CD4-positive, alpha-beta T cell treated with Interleukin-2 at 100 ng/mL for 4 hours (primary cell): ENCODE data around the gene REM1.
"Not testable (repeated sequence)": the region's sequence is repeated elsewhere in the genome, so short reads cannot be mapped to it uniquely, and the experiment has no call there.

Experiments used
- DNase-seq: peaks from one replicate; pipeline ENCODE4 v3.0.0-alpha.2; 2020; ENCODE audit warnings: low spot score

The REM1 gene, protein sequence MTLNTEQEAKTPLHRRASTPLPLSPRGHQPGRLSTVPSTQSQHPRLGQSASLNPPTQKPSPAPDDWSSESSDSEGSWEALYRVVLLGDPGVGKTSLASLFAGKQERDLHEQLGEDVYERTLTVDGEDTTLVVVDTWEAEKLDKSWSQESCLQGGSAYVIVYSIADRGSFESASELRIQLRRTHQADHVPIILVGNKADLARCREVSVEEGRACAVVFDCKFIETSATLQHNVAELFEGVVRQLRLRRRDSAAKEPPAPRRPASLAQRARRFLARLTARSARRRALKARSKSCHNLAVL

DNA sequence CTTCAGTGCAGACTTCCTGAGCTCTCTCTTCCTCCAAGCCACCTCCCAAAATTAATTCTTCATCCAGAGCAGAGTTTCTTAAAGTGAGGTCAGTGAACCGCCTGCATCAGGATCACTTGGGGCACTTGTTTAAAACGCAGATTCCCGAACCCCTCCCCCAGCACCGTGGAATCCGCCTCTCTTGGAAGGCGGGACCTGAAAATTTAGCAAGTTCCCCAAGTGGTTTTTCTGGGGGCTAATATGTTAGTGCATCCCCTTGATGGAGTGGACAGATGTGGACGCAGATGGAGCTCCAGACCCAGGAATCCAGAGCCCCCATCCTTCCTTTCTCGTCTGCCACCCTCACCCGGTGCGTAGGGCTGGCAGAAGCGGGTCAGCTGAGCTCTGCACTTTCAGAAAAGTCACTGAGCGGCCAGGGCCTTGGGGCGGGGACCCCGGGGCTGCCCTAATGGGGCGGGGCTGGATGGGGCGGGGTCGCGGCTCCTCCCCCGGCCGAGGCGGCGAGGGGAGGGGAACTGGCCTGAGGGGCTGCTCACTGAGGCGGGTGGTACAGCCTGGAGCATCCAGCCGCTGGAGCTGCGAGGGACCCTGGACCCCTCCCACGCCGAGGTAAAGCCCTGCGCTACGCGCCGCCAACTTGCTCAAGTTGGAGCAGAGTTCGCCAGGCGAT lies at the start of gene REM1, which contains the start of gene DEFB124:
Gene REM1, plus strand, starts transcription at position 531 of the 670 bp plus-strand sequence. CDS start 1,158 bp downstream, outside the sequence.
Gene DEFB124, minus strand, starts transcription at position 370 of the 670 bp plus-strand sequence. CDS start 2,114 bp downstream, outside the sequence.
- DNase-seq: no peak

DNA sequence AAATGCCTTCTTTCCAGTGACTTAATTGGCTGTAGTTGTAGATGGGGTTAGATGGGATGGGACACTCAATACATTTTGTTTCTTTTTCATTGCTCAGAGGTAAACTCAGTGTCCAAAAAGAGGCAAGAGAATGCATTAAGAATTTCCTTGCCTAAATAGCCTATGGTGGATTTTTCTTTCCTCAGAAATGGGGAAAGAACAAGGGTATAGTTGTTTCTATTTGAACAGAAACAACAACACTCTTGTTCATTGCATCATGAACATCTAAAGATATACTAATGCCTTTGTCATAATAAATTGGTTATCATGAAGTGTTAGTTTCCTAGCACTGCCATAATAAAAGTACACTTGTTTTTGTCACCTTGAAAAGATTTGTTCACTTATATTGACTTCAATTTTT lies 49.3 kb upstream of the REM1 start:
- no peak for DNase-seq

DNA sequence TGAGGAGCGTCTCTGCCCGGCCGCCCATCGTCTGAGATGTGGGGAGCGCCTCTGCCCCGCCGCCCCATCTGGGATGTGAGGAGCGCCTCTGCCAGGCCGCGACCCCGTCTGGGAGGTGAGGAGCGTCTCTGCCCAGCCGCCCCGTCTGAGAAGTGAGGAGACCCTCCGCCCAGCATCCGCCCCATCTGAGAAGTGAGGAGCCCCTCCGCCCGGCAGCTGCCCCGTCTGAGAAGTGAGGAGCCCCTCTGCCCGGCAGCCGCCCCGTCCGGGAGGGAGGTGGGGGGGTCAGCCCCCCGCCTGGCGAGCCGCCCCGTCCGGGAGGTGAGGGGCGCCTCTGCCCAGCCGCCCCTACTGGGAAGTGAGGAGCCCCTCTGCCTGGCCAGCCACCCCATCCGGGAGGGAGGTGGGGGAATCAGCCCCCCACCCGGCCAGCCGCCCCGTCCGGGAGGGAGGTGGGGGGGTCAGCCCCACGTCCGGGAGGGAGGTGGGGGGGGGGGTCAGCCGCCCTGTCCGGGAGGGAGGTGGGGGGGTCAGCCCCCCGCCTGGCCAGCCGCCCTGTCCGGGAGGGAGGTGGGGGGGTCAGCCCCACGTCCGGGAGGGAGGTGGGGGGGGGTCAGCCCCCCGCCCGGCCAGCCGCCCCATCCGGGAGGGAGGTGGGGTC lies 48.1 kb upstream of the REM1 start:
- not testable (repeated sequence) for DNase-seq

DNA sequence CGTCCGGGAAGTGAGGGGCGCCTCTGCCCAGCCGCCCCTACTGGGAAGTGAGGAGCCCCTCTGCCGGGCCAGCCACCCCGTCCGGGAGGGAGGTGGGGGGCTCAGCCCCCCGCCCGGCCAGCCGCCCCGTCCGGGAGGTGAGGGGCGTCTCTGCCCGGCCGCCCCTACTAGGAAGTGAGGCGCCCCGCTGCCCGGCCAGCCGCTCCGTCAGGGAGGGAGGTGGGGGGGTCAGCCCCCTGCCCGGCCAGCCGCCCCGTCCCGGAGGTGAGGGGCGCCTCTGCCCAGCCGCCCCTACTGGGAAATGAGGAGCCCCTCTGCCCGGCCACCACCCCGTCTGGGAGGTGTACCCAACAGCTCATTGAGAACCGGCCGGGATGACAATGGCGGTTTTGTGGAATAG lies 47.5 kb upstream of the REM1 start:
- not testable (repeated sequence) for DNase-seq

DNA sequence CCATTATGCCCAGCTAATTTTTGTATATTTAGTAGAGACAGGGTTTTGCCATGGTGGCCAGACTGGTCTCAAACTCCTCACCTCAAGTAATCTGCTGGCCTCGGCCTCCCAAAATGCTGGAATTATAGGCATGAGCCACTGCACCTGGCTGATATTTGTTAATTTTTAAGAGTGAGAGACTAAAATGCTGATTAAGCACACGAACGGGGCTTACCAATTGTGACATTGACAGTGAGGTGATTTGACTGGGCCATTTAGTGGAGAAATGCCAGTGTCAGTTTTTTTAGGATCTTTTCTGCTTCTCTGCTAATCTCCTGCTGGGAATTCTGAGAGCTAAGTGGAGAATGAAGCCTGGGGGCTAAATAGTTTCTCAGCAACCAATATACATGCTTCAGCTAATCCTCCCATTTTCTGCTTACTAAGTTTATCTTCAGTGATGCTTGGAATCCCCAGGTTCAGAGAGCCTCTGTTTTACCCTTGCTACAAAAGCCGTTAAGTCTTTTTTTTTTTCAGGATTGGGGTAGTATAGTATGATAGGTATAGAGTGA lies 44.4 kb upstream of the REM1 start:
- DNase-seq: no peak

DNA sequence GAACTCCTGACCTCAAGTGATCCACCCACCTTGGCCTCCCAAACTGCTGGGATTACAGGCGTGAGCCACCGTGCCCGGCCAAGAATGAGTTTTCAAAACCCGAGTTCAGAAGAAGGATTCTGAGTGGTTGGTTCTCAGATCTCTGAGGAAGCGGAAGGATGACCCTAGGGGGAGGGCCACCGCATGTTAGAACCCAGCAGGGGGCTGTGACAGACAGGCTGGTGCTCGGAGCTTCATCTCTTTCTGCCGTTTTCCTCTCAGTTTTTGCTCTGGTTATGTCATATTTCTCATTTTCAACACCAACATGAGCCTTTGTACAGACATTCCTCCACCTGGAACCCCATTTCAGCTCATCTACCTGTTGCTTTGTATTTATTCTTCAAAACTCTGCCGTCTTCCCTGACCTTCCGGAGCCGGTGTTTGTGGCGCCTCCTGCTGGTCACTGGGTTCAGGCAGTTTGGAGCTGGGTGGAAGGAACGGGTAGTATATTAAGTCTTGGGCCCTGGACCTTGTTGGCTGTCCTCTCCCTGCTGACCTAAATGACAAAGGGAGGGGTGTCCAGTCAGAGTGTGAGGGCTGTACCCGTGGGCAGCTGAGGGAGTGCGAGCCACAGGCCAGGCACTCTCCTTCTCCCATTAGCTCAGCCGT lies 35.0 kb upstream of the REM1 start, which contains the start of gene DEFB123:
Gene DEFB123, plus strand, starts transcription at position 621 of the 648 bp plus-strand sequence. CDS start 67 bp downstream, outside the sequence.
- no peak for DNase-seq

DNA sequence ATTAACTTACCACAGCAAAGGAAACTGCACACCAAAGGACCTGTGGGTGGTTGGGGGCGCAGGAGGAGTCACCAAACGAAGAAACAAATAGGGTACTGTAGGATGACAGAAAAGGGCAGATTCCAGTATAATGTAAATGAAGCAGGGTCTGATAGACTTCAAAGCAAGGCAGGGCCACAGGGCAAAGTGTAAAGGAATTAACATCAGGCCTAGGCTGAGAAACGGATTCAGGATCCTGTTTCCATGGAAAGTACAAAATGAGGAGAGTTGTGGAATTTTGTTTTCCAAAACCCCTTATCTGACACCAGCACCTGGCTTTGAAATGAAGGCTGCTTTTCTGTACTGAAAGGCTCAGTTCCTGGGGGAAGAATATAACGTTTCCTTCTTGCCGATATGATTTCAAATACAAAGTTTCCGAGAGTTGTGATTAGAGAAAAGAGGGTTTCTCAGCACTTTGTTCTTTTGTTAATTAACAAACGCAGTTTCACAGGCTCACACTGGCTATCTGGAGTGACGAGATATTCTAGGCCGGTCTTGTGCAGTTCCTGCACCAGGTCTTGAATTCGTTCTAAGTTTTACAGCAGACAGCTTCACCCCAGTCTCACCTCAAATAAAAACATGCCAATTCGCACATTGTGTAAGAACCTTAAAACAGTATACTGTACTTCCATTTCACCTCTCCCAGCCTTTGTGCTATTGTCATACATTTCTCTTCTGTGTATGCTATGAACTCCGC lies 28.8 kb upstream of the REM1 start:
- no peak for DNase-seq

DNA sequence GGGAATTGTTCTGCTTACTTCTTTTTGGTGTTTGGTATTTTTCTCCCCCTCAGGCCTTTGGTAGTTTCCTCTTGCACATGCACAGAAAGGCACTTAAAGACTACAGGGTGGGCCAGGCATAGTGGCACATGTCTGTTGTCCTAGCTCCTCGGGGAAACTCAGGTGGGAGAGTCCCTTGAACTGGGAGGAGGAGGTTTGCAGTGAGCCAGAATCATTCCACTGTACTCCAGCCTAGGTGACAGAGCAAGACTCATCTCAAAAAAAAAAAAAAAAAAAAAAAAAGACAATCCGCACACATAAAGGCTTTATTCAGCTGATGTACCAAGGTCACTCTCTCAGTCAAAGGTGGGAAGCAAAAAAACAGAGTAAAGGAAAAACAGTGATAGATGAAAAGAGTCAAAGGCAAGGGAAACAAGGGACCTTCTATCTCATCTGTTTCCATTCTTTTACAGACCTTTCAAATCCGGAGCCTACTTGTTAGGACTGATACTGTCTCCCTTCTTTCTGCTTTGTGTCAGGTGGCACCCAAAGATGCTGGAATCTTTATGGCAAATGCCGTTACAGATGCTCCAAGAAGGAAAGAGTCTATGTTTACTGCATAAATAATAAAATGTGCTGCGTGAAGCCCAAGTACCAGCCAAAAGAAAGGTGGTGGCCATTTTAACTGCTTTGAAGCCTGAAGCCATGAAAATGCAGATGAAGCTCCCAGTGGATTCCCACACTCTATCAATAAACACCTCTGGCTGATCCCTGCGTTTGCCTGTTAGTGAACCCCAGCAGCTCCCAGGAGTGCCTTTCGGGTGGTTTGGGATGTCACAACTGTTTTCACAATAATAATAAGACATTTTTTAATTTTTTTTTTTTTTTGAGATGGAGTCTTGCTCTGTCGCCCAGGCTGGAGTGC lies 25.3 kb upstream of the REM1 start:
- no peak for DNase-seq

DNA sequence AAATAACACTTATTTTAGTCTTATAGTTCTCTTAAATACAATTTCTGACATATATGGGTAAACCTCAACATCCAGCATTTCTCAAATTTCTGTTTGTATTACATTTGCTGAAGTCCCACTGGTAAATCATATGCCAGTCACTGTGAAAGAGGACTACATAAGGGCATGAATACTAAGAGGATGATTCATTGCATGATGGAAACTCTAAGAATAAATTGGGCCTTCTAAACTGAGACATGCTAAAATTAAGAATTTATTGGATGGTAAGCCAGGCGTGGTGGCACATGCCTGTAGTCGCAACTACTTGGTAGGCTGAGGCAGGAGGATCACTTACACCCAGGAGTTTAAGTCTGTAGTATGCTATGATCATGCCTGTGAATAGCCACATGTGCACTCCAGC lies 22.5 kb upstream of the REM1 start:
- no peak for DNase-seq

DNA sequence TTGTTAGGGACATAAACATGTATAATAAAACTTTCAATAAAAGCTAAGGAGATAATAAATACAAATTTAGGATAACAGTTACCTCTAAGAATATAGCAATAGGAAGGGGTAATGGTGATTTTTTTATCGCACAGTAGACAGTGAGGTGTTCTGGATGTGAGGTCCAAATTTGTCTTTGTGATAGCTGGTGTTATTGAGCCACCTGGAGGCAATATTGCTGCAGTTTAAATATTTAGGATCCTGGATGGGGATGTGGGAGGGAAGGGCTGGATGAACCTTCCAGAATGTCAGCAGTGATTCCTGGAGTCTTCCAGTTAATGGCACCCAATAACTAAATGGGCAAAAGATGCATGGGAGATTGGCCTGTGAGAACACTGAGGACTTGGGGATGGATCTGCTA lies 20.7 kb upstream of the REM1 start:
- no peak for DNase-seq

DNA sequence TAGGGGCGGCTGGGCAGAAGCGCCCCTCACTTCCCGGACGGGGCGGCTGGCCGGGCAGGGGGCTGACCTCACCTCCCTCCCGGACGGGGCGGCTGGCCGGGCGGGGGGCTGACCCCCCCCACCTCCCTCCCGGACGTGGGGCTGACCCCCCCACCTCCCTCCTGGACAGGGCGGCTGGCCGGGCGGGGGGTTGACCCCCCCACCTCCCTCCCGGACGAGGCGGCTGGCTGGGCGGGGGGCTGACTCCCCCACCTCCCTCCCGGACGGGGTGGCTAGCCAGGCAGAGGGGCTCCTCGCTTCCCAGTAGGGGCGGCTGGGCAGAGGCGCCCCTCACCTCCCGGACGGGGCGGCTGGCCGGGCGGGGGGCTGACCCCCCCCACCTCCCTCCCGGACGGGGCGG lies 4.1 kb upstream of the REM1 start:
- not testable (repeated sequence) for DNase-seq

DNA sequence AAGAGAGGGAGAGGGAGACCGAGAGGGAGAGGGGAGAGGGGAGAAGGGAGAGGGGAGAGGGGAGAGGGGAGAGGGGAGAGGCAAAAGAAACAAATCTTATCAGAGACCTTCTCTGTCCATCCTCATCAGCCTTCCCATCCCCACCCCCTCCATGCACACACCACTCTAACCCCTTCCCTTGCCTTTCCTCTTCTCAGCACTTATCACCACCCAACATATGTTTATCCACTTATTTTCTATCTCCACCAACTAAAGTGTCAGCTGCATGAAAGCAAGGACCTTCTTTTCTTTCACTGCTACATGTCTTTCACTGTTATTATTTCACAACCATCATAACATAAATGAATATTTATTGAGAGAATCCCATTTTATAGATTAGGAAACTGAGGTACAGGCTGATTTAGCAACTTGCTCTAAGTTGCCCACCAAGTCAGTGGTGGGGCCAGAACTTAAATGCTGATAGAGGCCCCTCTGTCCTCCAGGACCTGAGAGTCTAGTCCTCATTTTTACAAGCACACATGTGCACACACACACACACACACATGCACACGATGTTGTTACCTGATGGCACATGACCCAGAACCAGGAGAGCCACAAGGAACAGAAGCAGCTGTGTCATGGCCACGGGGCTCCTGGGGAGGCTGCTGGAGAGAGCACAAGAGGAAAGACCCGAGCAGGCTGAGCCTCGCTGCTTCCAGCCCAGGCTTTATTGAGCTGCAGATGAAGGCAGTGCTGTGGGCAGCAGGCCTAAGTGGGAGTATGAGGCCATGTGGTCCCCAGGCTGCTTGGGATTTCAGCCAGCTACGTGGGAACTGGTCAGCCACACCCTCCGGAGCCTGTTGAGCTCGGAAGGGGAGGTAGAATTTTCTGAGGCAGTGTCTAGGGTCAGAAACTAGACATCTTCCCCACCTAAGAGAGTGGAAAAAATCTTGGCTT lies 2.4 kb upstream of the REM1 start:
- DNase-seq: no peak

DNA sequence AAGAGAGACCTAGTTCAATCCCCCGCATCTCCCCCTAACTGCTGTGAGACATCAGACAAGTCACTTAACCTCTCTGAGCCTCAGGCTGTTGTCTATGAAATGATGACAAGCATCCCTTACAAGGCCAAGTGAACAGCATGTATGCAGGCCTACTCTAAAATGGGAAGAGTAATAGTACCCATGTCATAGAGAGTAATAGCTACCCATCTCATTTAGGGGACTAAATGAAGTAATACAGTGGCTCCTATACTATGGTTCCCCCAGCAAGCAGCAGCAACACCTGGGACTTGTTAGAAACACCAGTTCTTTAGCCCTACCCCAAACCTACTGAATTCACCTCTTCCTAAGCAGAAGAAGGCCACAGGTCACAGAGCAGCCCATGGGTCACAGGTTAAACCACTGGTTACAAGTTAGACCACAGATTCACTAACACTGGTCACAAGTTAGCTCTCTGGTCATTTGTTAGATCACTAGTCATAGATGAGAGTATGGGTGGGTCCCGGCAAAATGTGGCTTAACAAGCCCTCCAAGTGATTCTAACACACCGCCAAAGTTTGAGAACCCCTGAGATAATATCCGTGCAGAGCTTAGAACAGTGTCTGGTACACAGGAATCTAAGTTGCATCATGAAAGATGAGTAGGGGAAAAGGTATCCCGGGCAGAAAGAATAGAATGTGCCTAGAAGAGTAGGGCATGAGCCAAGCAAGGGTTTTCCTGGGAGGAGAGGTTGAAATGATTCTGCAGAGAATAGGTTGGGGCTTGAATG lies 1.6 kb upstream of the REM1 start:
- no peak for DNase-seq

DNA sequence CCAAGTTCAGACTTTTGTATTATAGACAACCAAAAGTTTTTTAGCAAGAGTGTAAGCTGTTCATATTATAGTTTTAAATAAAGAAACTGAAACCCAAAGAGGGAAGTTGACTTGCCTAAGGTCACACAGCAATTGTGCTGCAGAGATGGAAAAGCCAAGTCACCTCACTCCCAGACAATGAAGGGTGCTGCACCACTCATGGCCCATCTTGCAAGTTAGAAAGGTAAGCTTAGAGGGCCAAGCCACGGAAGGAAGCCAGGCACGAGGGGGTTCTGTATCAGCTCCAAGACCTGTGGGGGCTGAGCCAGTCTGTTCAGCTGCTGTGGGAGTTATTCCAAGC lies 1.0 kb upstream of the REM1 start:
- no peak for DNase-seq

DNA sequence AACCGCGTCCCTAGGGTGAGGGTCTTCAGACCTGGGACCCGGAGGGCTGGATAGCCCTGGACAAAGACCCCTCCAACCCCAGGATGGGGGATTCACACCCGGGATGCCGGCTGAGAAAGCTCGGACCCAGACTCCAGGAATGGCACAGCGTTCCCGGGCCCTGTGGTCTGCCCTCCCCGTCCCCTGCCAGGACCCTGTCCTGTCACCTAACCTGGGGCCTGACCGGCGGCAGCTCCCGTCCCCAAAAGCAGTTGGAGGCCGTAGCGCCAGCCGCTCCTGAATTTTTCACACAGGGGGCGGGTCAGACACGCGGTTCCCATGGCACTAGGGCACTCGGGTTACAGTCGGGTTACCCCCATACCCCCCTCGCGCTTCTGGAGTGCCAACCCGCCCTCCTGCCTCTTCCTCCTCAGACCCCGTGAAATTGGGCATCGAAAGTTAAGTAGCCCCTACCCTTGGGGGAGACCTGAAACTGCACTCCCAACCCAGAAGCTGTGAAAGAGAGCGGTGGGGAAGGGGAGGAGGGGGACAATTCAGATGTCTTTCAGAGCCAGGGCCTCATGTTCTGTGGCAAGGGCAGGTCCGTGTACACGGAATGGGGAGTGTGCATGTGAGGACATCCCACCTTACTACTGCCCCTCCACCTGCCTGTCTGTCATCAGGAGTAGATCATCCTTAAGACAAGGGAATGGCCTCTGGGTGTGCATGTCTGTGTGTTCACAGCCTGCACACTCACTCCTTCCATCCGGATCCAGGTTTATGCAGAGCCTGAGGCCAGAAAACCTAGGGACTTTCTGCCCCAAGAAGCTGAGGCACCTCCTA lies 595 bp downstream of the REM1 start:
- no peak for DNase-seq

DNA sequence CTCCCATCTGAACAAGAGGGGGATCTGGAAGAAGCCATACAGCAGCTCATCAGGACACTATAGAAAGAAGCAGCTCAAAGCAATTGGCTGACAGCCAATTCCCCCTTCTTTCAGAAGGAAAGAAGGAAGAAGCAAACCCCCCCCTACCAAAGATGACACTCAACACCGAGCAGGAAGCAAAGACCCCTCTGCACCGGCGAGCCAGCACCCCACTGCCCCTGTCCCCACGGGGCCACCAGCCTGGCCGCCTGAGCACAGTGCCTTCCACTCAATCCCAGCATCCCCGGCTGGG lies 1.2 kb downstream of the REM1 start:
- no peak for DNase-seq

DNA sequence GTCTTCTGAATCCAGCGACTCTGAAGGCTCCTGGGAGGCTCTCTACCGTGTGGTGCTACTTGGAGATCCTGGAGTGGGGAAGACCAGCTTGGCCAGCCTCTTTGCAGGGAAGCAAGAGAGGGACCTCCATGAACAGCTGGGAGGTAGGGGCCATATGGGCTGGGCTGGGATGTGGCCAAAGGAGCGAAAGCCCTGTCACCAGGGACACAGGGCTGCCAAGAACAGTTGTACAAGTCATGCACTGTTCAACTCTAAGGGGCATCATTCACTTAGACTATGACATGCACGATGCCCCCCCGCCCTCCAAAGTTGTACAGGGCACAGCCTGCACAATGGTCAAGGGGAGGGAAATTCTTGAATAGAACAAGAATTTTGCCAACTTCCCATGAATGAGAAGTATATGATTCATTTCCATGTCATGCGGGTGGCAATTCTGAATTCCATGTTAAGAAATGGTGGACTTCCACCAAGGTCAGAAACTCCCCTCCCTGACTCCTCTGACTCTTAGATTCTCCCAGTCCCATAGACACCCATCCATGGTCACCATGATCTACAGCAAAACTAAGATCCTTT lies 1.6 kb downstream of the REM1 start:
- no peak for DNase-seq

DNA sequence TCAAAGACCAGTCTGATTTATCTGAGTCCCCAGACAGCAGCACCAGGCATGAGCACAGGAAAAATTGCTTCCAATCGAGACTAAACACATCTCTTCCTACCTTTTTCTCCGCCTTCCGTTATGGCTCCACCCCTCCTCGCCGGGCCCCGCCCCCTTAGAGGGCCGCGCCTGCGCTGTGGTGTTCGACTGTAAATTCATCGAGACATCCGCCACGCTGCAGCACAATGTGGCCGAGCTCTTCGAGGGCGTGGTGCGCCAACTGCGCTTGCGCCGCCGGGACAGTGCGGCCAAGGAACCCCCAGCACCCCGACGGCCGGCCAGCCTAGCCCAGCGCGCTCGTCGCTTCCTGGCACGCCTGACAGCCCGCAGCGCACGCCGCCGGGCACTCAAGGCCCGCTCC lies 8.9 kb downstream of the REM1 start:
- no peak for DNase-seq
